Fibroblast of lung (primary cell): ENCODE measurements around the gene PLA2G4B. TPM values are rescaled to one million over a fixed set of nuclear protein-coding genes. Genes with fewer than 3 reads are reported as not detected.

Experiments used
- DNase-seq, 2 donors: peaks; one replicate each; pipeline versions ENCODE4 v3.0.0 to v3.0.0-alpha.2; 2010; ENCODE audit warnings: low read depth in 2 of 2
- H2AFZ ChIP-seq: 2 replicates; pipeline ENCODE4 v1.5.1; 2012; ENCODE audit warnings: low read length, control low read depth, inconsistent platforms
- H3K27ac ChIP-seq: 2 replicates; pipeline ENCODE4 v1.5.1; 2011; ENCODE audit warnings: low read length, control low read depth; ENCODE audit not compliant: insufficient read depth
- H3K27me3 ChIP-seq: 2 replicates; pipeline ENCODE4 v1.5.1; 2011; ENCODE audit warnings: mild to moderate bottlenecking, low read length; ENCODE audit not compliant: control insufficient read depth, insufficient read depth
- H3K36me3 ChIP-seq: 2 replicates; pipeline ENCODE4 v1.5.1; 2011; ENCODE audit warnings: low read length; ENCODE audit not compliant: control insufficient read depth, insufficient read depth
- H3K4me1 ChIP-seq: 2 replicates; pipeline ENCODE4 v1.5.1; 2011; ENCODE audit warnings: low read length; ENCODE audit not compliant: control insufficient read depth, insufficient read depth; ENCODE audit errors: extremely low read depth
- H3K4me2 ChIP-seq: 2 replicates; pipeline ENCODE4 v1.5.1; 2011; ENCODE audit warnings: low read length, control low read depth; ENCODE audit not compliant: insufficient read depth; ENCODE audit errors: extremely low read depth
- H3K4me3 ChIP-seq, 4 experiments: fragments of 200-600 bp in 1 of 4; sonication (generic) in 1 of 4; replicated peaks in 1 of 4; 2 replicates each; pipeline ENCODE4 v1.5.1; 2011 to 2016; ENCODE audit warnings: low read length in 4 of 4, low read depth in 3 of 4, mild to moderate bottlenecking in 3 of 4, control low read depth in 2 of 4, inconsistent platforms in 1 of 4, mixed read lengths in 1 of 4; ENCODE audit not compliant: insufficient read depth in 1 of 4; ENCODE audit errors: control extremely low read depth in 1 of 4
- H3K79me2 ChIP-seq: 2 replicates; pipeline ENCODE4 v1.5.1; 2012; ENCODE audit warnings: mild to moderate bottlenecking, low read length, inconsistent platforms; ENCODE audit not compliant: control insufficient read depth, insufficient read depth
- H3K9ac ChIP-seq: 2 replicates; pipeline ENCODE4 v1.5.1; 2011; ENCODE audit warnings: mild to moderate bottlenecking, low read length, control low read depth; ENCODE audit not compliant: insufficient read depth
- H3K9me3 ChIP-seq: 2 replicates; pipeline ENCODE4 v1.5.1; 2012; ENCODE audit warnings: low read depth, low read length; ENCODE audit not compliant: control insufficient read depth, insufficient read depth
- H4K20me1 ChIP-seq: 2 replicates; pipeline ENCODE4 v1.5.1; 2011; ENCODE audit warnings: low read length; ENCODE audit not compliant: control insufficient read depth, insufficient read depth; ENCODE audit errors: extremely low read depth
- EZH2 ChIP-seq: IDR thresholded peaks from 2 replicates; pipeline ENCODE4 v1.5.1; 2012; ENCODE audit warnings: low read length, control low read depth, mild to moderate bottlenecking; ENCODE audit errors: missing control alignments
- polyA plus RNA-seq, 2 donors: library from polyadenylated mRNA; depleted of rRNA in 1 of 2; stranded (reverse) in 1 of 2; unstranded in 1 of 2; fragments of >200 nt; gene quantifications; 2 replicates each; pipeline ENCODE4 v1.2.1, GENCODE V29; 2011 to 2012; ENCODE audit warnings: missing spikeins in 1 of 2
- total RNA-seq: library from RNA; depleted of rRNA; stranded (reverse); fragments of >200 nt; gene quantifications from 2 replicates; pipeline ENCODE4 v1.2.1, GENCODE V29; 2014
- TF ChIP-seq, protein P1 (sequence below), 2 donors: IDR thresholded peaks in 1 of 2; conservative IDR thresholded peaks in 1 of 2; 1 replicate in 1 of 2; 2 replicates in 1 of 2; pipeline ENCODE4 v1.5.1; 2011 to 2012; ENCODE audit warnings: low read length in 2 of 2, control low read depth in 1 of 2, inconsistent platforms in 1 of 2, low read depth in 1 of 2, mild to moderate bottlenecking in 1 of 2

Gene PLA2G4B
- total and polyA plus RNA-seq, 2 donors (not counting 1 experiment from before 2014, with no cell fraction given): 0.99 to 1.2 TPM

DNA sequence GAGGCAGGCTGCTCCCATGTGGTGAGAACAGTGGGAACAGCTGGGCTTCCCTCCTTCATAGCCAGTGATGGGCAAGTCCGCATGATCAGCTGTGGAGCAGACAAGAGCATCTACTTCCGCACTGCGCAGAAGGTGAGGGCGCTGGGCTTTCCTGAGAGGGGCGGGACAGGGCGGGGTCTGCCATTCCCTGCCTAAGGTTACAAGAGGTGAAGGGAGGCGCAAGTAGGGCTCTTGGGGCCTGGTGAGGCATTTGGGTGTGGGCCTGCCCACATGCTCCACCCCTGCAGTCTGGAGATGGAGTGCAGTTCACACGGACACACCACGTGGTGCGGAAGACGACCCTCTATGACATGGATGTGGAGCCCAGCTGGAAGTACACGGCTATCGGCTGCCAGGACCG is 21.3 kb upstream of the PLA2G4B start:
- TF ChIP-seq, protein P1, sequence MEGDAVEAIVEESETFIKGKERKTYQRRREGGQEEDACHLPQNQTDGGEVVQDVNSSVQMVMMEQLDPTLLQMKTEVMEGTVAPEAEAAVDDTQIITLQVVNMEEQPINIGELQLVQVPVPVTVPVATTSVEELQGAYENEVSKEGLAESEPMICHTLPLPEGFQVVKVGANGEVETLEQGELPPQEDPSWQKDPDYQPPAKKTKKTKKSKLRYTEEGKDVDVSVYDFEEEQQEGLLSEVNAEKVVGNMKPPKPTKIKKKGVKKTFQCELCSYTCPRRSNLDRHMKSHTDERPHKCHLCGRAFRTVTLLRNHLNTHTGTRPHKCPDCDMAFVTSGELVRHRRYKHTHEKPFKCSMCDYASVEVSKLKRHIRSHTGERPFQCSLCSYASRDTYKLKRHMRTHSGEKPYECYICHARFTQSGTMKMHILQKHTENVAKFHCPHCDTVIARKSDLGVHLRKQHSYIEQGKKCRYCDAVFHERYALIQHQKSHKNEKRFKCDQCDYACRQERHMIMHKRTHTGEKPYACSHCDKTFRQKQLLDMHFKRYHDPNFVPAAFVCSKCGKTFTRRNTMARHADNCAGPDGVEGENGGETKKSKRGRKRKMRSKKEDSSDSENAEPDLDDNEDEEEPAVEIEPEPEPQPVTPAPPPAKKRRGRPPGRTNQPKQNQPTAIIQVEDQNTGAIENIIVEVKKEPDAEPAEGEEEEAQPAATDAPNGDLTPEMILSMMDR (conservative IDR thresholded peaks at IDR 0.05 in 1 of 2, IDR thresholded peaks at IDR 0.05 in 1 of 2; ENCODE audit: low read depth in 1 of 2, low read length in 2 of 2): no peak
- no peak for TF ChIP-seq EZH2
- no peaks in the 10 kb centered on the region for H4K20me1 ChIP-seq
- no peaks in the 10 kb centered on the region for H3K27me3 ChIP-seq
- no peak overlapping the region for H3K9ac ChIP-seq
- H3K27ac ChIP-seq: no peak overlapping the region
- H3K36me3 ChIP-seq: peaks cover 26% of the 10 kb centered on the region
- H3K4me2 ChIP-seq: no peak overlapping the region
- no peak overlapping the region for H2AFZ ChIP-seq
- H3K4me1 ChIP-seq: no peaks in the 10 kb centered on the region
- H3K9me3 ChIP-seq: no peaks in the 10 kb centered on the region
- no peaks in the 10 kb centered on the region for H3K79me2 ChIP-seq
- no peak overlapping the region for H3K4me3 ChIP-seq
- no peak for DNase-seq

DNA sequence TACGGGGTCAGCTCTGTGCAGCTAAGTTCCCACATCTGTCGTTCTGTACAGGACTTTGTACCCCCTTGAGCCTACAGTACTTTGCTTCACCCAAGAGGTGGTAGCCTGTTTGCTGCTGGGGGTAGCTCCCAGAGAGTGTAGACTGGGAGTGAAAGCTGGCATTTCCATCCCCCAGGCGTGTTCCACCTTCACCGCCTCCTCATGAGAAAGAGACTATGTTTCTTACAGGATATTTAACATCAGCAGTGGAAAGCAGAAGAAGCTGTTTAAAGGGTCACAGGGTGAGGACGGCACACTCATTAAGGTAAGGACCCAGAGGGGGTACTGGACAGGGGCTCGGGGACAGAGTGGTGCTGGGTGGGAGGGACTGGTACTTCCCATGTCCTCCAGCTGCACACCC is 20.9 kb upstream of the PLA2G4B start:
- no peak overlapping the region for H3K27ac ChIP-seq
- H3K27me3 ChIP-seq: no peaks in the 10 kb centered on the region
- no peaks in the 10 kb centered on the region for H3K79me2 ChIP-seq
- no peak overlapping the region for H3K4me3 ChIP-seq
- no peaks in the 10 kb centered on the region for H3K4me1 ChIP-seq
- peaks cover 26% of the 10 kb centered on the region for H3K36me3 ChIP-seq
- H3K4me2 ChIP-seq: no peak overlapping the region
- H3K9me3 ChIP-seq: no peaks in the 10 kb centered on the region
- no peak overlapping the region for H3K9ac ChIP-seq
- TF ChIP-seq, protein P1 (conservative IDR thresholded peaks at IDR 0.05 in 1 of 2, IDR thresholded peaks at IDR 0.05 in 1 of 2; ENCODE audit: low read depth in 1 of 2, low read length in 2 of 2): no peak
- no peak for TF ChIP-seq EZH2
- H2AFZ ChIP-seq: no peak overlapping the region
- H4K20me1 ChIP-seq: no peaks in the 10 kb centered on the region
- no peak for DNase-seq

DNA sequence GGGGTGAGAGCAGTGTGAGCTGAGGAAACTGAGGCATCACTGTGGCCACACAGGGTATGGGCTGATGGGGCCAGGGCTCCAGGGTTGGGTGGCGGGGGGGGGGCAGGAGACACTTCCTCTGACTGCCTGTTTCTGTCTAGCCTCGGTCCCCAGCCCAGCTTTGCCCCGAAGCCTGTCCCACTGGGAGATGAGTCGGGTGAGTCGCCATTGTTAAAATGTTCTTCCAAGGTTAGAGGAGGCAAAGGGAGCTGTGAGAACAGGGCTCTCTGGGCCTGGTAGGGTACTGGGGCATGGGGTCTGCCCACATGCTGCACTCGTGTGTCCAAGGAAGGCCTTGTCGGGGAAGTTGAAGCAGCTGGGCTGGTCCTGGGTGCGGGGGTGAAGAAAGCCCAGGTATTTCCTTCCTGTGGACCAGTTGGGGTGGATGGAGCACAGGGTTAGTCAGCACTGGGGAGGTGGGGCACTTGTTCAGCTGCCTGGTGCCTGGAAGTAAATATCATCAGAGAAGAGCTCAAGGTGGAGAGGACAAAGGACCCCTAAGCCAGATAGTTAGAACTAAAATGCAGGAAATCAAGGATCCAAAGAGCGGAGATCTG is 19.1 kb upstream of the PLA2G4B start:
- H3K27ac ChIP-seq: no peak overlapping the region
- no peak overlapping the region for H2AFZ ChIP-seq
- no peak overlapping the region for H3K9ac ChIP-seq
- TF ChIP-seq, protein P1 (conservative IDR thresholded peaks at IDR 0.05 in 1 of 2, IDR thresholded peaks at IDR 0.05 in 1 of 2; ENCODE audit: low read depth in 1 of 2, low read length in 2 of 2): no peak
- no peak for TF ChIP-seq EZH2
- DNase-seq: no peak
- H3K36me3 ChIP-seq: peaks cover 32% of the 10 kb centered on the region
- H3K79me2 ChIP-seq: no peaks in the 10 kb centered on the region
- H3K4me3 ChIP-seq: no peak overlapping the region
- no peaks in the 10 kb centered on the region for H3K4me1 ChIP-seq
- H3K4me2 ChIP-seq: no peak overlapping the region
- no peaks in the 10 kb centered on the region for H3K9me3 ChIP-seq
- H3K27me3 ChIP-seq: no peaks in the 10 kb centered on the region
- no peaks in the 10 kb centered on the region for H4K20me1 ChIP-seq
